Hematopoietic multipotent progenitor cell treated with erythropoietin and hydrocortisone succinate and interleukin-3 and kit ligand, for 8 days (in vitro differentiated cells): ENCODE results near the gene TLE3.
"Not testable (repeated sequence)": the region's sequence is repeated elsewhere in the genome, so short reads cannot be mapped to it uniquely, and the experiment has no call there.

Source experiments
- DNase-seq: peaks from one replicate; pipeline ENCODE4 v3.0.0-alpha.2; 2015

TLE3 gene

DNA sequence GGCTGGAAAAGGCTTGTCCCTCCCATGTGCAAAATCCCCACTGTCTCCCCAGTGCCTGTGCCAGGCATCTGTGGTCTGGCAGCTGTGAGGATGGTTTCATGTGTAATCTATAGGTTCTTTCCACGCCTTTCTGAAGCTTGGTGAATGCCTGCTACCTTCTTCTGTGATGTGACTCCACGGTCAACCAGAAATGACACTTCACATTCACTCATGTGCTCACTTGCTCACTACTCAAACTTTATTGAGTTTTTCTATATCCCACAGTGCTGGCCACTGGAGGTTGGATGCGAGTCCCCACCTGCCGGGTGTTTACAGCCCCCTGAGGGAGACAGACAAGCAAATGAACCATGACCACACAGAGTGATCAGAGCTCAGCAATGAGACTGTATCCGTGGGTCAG is 27.9 kb upstream of the TLE3 start:
- no peak for DNase-seq

DNA sequence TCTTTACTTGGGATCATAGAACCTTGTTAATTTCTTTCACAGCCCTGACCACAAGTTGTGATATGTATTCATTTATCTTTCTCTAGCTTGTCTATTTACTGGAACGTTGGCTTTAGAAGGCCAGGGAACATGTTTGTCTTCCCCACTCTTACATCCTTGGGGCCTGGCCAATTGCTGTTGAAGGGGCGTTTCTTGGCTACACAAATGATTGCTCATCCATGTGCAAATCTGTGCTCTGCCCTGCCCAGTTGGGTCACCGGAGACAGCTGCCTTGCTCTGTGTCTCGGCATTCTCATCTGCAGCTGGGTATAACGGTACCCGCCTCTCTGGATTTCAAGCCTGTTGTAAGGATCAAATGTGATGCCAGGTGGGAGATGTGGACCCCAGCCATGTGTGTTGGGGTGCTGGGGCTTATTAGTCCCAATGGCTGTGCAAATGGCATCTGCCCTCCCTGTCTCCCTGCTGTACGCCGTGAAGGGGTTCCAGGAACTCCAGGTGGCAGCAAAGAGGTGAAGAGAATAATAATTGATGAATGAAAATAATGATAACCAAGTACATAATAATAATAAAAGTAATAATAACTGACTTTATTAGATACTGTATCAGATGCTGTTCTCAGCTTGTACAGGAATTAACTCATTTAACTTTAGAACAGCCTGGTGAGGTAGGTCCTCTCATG is 24.0 kb upstream of the TLE3 start:
- no peak for DNase-seq

DNA sequence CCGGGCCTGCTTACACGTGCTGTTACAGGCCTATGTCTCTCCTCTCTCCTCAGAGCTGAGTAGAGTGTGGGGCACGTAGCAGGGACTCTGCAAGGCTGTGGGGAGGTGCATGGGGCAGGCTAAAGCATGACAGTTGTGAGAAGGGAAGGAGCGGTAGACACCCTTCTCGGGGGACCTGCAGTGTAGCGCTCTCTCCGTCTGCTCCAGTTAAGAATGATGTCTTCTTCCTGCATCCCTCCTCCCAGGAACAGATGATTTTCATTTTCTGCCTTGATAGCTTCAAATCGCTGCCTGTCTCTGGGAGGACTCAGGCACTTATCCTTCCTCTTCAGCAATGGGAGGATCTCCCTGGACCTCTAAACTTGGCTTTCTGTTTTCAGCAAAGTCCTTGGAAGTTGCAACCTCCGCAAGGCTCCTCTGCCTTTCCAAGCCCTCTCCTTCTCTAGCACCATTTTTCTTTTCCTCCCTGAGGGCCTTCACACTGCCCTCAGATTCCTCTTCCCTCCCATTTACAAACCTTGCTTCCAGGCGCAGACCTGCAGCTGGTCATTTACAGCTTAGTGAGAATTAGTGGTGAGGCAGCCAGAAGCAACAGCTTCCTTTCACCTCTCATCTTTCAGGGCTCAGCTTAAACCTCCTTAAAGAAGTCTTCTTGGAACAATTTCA is 23.4 kb upstream of the TLE3 start:
- DNase-seq: no peak

DNA sequence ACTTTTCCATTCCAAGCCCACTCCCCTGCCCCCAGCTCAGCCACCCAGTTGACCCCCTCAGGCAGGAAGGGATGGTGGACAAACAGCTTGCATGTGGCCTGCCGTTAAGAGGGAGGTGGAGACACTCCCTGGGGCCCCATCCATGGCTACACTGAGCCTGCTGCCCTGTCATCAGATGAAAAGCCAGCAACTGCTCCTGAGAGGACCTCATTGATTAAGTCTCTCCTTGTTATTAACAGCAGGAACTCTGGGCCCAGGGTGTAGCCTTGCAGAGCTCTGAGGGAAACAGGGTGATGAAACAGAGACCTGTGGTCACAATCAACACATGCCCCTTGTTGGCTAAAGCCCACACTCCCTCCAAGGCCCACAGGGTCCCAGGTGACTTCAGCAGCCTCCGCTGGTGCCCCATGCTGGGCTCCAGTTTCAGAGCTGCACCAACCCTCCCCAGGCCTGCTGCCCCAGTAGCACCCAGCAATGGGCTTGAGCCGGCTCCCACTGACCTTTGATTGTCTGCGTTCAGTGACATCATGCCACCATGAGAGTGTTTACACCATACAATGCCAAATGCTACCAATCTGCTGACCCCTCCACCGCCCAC is 22.3 kb upstream of the TLE3 start:
- no peak for DNase-seq

DNA sequence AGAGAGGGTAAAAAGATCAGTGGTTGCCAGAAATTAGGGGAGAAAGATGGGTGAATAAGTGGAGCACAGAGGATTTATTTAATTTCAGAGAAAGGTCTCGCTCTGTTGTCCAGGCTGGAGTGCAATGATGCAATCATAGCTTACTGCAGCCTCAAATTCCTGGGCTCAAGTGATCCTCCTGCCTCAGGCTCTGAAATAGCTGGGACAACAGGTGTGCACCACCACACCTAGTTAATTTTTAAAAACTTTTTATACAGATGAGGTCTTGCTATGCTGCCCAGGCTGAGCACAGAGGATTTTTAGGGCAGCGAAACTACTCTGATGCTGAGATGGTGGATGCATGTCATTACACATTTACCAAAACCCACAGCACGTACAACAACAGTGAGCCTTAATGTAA is 20.9 kb upstream of the TLE3 start:
- no peak for DNase-seq

DNA sequence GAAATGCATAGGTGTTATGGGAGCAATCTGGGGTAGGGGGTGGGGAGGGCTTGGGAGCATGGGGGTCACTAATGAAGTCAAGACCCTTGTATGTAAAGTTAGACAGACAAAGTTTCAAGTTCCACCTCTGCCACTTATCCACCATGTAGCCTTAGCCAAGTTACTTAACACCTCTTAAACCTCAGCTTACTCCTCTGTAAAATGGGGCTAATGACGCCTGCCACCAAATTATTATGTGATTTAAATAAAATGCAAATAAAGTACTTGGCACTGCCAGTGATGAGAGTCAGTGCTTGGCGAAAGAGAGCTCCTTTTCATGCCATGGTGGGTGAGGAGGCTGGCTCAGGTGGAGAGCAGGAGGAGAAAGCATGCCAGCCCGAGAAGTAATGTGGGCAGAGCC is 18.6 kb upstream of the TLE3 start:
- DNase-seq: no peak

DNA sequence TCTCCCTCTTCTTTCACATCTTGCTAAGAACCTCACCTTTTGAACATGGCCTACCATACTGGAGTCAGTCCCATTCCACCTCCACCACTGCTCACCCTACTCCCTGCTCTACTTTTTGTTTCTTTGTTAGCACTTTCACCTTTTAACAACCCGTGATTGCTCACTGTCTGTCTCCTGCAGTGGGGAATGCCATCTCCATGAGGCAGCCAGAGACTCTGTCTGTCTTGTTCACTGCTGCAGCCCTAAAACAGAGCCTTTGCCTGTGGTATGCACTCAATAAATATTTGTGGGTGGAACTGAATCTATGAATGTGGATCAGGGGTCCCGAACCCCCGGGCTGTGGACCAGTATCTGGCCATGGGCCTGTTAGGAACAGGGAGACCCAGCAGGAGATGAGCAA is 16.5 kb upstream of the TLE3 start:
- DNase-seq: no peak

DNA sequence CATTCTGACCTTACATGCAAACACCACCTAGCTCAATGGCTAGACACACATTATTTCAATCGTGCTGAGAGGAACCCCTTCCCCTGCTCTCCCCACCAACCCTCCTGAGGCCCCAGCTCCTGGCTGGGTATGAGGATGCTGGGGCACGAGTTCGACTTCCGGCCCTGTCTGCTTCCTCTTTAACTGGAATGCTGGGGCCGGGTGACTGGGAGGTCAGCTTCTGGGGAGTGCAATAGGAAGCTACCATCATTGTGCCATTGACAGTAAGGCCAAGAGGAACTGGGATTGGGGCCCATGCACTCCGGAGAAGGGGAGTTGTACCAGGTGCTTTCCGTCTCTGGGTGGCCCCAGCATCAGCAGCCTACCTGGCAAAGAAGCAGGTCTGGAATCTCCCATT is 15.6 kb upstream of the TLE3 start:
- no peak for DNase-seq

DNA sequence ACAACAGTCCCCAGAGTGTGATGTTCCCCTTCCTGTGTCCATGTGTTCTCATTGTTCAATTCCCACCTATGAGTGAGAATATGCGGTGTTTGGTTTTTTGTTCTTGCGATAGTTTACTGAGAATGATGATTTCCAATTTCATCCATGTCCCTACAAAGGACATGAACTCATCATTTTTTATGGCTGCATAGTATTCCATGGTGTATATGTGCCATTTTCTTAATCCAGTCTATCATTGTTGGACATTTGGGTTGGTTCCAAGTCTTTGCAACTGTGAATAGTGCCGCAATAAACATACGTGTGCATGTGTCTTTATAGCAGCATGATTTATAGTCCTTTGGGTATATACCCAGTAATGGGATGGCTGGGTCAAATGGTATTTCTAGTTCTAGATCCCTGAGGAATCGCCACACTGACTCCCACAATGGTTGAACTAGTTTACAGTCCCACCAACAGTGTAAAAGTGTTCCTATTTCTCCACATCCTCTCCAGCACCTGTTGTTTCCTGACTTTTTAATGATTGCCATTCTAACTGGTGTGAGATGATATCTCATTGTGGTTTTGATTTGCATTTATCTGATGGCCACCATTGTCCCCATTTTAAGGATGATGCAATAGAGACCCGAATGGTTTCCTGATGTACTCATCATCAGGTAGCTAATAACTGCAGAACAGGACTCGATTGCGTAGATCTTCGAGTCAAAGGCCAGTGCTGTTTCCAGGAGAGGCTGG is 15.0 kb upstream of the TLE3 start:
- DNase-seq: not testable (repeated sequence)

DNA sequence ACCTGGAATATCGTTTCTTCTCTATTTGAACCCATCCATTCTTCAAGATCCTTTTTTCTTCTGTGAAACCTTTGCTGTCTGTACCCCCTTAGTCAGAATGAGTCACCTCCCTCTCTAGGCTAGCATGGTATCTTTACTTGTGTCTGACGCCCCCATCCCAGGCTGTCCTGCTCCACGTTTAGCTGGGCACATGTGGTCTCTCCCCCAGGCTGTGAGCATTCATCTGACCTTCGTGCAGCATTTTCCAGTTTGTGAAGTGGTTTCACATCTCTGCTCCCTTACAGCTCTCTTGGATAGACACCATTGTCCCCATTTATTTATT is 14.3 kb upstream of the TLE3 start:
- no peak for DNase-seq

DNA sequence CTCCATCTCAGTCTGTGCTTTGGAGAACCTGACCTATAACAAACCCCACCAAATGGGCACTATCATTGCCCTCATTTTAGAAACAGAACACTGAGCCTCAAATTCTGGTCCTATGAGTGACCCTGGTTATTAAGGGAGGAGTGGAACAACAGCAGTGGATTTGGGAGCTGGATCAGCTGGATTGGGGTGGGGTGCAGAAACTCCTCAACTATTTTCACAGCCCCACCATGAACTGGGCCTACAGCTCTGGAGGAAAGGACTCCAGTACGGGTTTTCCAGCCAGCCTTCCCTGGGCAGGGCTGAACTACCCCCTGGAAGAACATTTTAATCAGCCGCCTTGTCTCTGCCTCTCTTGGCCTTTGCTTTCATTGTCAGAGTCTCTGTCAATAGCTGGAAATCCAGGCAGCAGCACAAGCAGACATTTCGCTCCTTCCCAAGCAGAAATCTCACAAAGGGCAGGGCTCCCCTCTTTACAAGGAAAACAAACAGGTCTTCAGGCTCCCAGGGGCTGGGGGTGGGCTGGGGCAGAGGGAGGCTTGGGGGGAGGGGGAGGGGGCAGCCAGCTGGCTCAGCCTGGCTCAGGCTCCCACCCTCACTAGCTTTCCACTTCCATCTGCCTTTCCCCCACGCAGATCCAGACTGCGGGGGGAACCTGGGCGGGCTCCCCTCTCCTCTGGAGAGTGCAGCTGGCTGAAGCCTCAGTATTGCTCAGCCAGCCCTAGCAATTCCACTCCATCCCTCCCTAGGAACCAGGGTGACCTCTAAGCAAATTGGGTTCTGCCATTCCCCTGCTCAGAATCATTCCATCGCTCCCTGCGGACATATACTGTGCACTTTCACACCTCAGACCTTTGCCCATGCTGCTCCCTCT is 13.7 kb upstream of the TLE3 start:
- peak; percentile 72 for DNase-seq

DNA sequence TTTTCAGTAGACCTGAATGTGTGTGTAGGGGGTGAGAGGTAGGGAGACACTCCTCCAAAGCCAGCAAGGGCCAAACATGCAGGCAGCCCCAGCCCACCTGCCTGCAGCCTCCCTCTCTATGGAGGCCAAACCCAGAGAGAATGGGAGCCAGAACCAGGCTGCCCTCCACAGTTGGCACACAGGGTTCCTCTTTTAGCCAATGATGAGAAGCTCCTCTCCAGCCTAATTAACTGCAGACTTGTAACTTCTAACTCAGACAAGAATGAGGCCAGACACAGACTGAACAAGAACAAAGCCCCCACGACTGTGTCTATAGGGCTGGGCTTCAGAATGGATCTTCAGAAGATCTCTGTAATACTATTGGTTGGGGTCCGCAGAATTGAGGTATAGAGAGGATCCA is 12.3 kb upstream of the TLE3 start:
- DNase-seq: no peak

DNA sequence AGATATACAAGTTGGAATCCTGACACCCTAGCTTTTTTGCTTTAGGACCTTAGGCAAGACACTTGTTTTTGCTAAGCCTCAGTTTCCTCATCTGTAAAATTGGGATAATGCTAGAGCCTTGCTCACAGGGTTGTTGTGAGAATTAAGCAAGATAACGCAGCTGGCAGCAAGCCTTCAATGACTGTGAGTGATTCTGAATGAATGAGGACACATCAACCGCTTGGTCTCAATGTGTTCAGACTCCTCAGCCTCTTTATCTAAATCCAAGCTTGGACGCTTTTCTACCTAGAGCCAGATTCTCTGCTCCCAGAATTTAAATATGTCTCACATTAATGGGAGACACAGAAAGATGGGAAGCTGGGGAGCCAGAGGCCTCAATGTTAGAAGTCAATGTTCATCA is 11.8 kb upstream of the TLE3 start:
- no peak for DNase-seq

DNA sequence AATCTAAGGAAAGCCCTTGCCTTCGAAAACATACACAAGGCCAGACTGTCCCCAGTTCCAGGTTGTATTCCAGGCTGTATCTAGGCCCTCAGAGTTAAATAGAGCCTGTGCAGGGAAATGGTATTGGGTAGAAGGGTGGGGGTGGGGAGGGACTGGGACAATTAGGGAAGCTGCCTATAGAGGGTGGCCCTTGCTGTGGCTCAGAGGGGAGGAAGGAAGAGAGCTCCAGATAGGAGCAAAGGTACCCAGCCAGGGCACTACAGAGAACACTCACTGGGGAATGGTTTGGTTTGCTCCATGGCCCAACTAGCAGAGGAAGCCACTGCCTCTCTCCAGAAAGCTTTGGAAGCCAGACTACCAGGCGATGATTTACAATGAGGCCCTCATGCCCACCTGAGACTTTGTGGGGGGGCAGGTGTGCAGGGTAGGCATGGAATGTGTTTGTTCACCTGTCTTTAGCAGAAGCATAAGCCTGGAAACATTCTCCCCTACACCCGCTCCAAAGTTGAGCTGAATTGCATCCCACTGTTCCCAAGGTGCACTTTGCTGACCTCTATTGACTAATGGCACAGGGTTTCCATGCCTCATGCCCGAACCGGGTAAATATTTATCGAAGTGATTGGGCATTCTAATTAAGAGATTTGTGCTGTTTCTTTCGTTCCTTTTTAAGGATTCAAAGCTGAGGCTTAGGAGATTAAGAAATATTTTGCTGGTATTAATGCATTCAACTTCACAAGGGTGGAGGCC is 6.3 kb upstream of the TLE3 start:
- no peak for DNase-seq

DNA sequence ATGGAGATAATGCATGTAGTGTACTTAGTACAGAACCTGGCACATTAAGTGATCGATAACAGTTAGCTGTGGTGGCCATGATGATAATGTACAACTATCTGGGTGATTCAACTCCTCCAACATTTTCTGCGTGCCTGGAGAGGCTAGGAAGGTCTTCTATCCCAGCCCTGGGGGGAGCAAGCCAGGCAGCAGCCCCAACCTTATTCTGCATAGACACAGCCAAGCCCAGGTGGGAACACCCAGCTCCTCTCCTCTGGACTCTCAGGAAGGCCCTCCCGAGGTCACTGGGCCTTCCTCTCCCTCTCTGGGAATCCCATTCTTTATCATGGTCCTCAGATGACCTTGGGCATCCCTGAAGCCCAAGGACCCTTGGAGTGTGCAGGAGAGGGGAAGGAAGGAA is 5.1 kb upstream of the TLE3 start:
- no peak for DNase-seq

DNA sequence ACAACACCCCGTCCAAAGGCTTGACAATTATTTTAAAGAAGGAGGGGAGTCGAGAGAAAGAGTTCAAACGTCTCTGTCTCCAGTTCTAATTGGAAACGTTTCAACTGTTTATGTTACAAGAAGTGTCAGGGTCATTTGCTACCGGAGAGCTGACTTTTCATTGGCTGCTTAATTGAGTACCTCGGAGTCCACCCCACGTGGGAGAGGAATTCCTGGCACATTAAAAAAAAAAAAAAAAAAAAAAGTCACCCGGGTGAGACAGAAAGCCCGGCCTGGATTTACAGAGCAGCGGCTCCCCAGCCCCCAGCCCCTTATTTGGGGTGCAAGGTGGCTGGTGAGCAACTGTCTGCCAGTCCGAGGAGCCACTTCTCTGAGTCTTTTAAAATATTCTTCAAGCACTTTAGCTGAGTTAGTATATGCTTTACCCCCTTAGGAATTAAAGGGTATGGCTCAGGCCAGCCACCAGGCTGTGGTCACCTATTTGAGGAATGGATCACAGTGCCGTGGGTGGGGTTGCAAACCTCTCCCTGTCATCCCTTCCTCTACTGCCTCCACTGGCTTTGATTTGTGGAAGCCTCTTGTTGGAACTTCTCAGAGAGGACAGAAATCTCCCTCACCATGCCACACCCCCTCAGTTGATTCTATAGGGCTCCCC is 3.9 kb upstream of the TLE3 start:
- peak; percentile 95 for DNase-seq

DNA sequence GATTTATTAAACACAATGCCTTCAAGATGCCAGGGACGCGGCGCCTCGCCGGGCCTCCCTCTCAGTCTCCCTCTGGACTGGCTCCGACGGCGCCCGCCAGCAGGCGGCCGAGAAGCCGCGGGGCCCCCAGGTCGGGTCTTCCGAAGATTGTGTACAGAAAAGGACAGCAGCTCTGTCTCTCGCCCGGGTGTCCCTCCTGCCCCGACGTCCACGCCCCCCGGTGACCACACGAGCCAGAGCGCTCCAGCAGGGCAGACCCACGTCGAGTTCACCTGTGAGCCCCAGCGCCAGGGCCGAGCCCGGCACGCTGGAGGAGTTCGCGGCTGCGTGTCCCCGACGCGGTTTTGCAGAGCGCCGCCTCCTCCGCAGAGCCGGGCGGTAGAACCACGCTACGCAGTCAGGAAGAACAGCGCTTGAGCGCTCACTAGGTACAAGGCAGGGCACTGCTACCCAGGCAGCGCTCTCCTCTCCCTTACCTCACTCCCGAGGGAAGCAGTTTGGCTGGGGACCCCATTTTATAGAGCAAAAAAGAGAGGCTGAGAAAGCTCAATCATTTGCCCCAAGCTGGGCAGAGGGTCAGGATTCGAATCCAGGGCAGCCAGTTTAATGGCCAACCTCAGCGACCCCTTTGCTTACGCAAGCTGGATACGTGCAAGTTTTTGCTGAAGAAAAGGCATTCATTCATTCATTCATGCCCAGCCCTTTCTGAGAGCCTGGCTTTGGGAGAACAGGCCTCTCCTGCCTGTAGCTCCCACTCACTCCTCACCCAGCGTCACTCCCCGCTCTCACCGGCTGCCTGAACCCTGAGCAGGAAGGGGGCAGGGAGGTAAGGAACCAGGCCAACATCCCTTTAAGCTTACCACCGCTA is 3.0 kb upstream of the TLE3 start:
- DNase-seq: peak; percentile 71

DNA sequence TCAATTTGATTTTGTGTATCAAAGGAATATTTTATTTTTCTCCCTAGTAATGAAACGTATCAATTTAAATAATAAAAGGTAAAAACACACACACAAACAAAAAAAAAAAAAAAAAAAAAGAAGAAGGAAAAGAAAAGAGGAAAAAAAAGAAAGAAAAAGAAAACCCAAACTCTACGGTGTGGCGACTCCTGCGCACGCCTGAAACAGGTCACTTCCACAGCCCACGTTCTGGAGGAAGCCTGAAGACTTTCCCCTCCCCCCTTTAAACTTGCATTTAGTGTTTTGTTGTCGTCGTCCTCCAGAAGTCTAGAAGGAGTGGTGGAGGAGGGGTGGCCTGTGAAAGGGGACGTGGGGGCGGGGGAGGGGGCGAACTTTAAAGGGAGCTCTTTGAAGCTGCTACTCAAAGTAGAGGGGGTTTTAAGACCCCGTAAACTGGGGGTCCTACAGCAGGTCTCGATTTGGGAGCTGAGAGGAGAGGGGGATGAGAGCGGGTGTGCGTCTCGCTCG is 2.3 kb upstream of the TLE3 start:
- peak; percentile 66 for DNase-seq

DNA sequence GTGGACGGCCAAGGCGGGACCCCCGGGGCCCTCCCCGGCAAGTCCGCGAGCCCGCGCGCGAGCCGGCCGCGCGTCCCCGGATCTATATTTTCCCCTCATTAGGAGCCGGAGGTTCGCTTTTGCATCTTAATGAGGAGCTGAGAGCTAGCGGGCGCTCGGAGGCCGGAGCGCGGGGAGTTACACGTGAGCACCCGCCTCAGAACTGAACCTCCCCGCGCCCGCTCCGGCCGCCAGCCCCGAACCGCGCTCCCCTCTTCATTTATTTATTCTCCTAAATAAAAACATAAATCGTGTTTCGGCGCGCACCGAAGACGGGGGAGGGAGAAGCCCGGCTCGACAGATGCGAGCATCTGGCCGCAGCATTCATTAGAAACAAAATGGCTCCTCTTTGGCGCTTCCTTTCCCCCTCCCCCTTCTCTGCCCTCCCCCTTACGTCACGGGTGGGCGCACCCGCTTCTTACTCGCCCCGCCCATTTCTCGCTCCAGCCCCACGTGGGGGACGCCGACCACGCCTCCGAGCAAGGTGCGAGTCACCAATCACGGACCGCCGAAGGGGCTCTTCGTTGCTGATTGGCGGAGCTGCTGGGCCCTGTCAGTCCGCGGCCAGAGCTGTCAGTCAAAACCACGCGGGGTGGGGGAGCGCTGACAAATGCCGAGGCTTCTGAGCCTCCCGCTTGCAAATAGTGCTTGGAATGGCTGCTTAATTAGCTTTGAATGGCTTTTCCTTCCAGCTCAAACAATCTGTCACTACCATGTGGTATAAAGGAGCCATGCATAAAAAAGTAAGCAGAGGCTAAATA is 1.6 kb upstream of the TLE3 start:
- DNase-seq: peak; percentile 98
